HG03442 (cell line): Measurements from ENCODE around the gene AP2A2.

ENCODE experiments used
- ATAC-seq: cut with Tn5 transposase; IDR thresholded peaks from one replicate; pipeline ENCODE4 v1.9.1; 2021; ENCODE audit warnings: mild to moderate bottlenecking, moderate library complexity; ENCODE audit not compliant: unreplicated experiment

The AP2A2 gene

GRCh38 chr11:1038921-1039320, 113.3 kb downstream of the AP2A2 start:
- ATAC-seq: no peak

GRCh38 chr11:1039481-1040427, 114.1 kb downstream of the AP2A2 start:
- no peak for ATAC-seq

GRCh38 chr11:1040428-1041148, 114.9 kb downstream of the AP2A2 start:
- ATAC-seq: no peak

GRCh38 chr11:1041149-1041467, 115.4 kb downstream of the AP2A2 start:
- no peak for ATAC-seq

GRCh38 chr11:1041471-1041870, 115.8 kb downstream of the AP2A2 start:
- no peak for ATAC-seq

- ATAC-seq: no peak
Measured at GRCh38 chr11:1041936-1042608, 116.4 kb downstream of the AP2A2 start.

GRCh38 chr11:1042626-1043562, 117.2 kb downstream of the AP2A2 start:
- ATAC-seq: no peak

- no peak for ATAC-seq
Measured at GRCh38 chr11:1043563-1044096, 118.0 kb downstream of the AP2A2 start.

GRCh38 chr11:1044160-1044559, 118.5 kb downstream of the AP2A2 start:
- ATAC-seq: no peak

- ATAC-seq: no peak
Measured at GRCh38 chr11:1047595-1048156, 122.0 kb downstream of the AP2A2 start.

GRCh38 chr11:1048375-1049070, 122.9 kb downstream of the AP2A2 start:
- no peak for ATAC-seq

GRCh38 chr11:1049071-1049405, 123.4 kb downstream of the AP2A2 start:
- ATAC-seq: no peak

GRCh38 chr11:1049431-1049891, 123.8 kb downstream of the AP2A2 start:
- no peak for ATAC-seq

- ATAC-seq: no peak
Measured at GRCh38 chr11:1049911-1050580, 124.4 kb downstream of the AP2A2 start.

GRCh38 chr11:1050581-1051355, 125.1 kb downstream of the AP2A2 start:
- ATAC-seq: peak; percentile 70

GRCh38 chr11:1051356-1052132, 125.9 kb downstream of the AP2A2 start:
- no peak for ATAC-seq
